ENCODE results near the gene CMTM2.
"Not testable (repeated sequence)": the region's sequence is repeated elsewhere in the genome, so short reads cannot be mapped to it uniquely, and the experiment has no call there.

The CMTM2 gene

DNA sequence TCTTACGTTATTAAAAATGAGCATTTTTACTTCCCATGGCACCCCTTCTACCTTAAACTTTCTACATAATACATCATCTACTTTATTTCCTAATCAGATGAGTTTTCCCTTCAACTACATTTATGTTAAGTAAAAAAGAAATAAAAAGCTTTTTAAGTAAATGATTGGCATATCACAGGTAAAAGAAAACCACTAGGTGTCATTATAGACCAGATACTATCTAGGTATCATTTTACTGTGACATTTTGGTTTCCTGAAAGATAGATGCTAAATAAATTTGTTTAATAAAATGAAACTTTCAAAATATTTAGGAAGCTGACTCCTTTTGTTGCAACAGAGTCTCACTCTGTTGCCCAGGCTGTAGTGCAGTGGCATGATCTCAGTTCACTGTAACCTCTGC, 16.9 kb upstream of the CMTM2 start:
- Histone ChIP-seq H3K4me3 (ENCODE audit: low read length) (no peak overlapping the region), H3K9me3 (ENCODE audit: low read length) (peaks cover 4% of the 10 kb centered on the region), H3K36me3 (ENCODE audit: insufficient read depth, low read length) (peaks cover 20% of the 10 kb centered on the region), H3K4me1 (ENCODE audit: insufficient read depth, low read length) (no peaks in the 10 kb centered on the region), H3K27me3 (ENCODE audit: insufficient read depth, low read length) (no peaks in the 10 kb centered on the region), H2AFZ (ENCODE audit: low read depth, low read length) (no peak overlapping the region)

GRCh38 chr16:66562986-66563385, 16.3 kb upstream of the CMTM2 start:
- no peak overlapping the region for H2AFZ ChIP-seq (ENCODE audit: low read depth, low read length)
- H3K36me3 ChIP-seq (ENCODE audit: insufficient read depth, low read length) = peaks cover 20% of the 10 kb centered on the region
- H3K4me1 ChIP-seq (ENCODE audit: insufficient read depth, low read length) = no peaks in the 10 kb centered on the region
- no peak overlapping the region for H3K4me3 ChIP-seq (ENCODE audit: low read length)
- no peaks in the 10 kb centered on the region for H3K27me3 ChIP-seq (ENCODE audit: insufficient read depth, low read length)
- H3K9me3 ChIP-seq (ENCODE audit: low read length) = peaks cover 4% of the 10 kb centered on the region

GRCh38 chr16:66563574-66564334, 15.5 kb upstream of the CMTM2 start:
- no peak overlapping the region for H2AFZ ChIP-seq (ENCODE audit: low read depth, low read length)
- no peaks in the 10 kb centered on the region for H3K27me3 ChIP-seq (ENCODE audit: insufficient read depth, low read length)

DNA sequence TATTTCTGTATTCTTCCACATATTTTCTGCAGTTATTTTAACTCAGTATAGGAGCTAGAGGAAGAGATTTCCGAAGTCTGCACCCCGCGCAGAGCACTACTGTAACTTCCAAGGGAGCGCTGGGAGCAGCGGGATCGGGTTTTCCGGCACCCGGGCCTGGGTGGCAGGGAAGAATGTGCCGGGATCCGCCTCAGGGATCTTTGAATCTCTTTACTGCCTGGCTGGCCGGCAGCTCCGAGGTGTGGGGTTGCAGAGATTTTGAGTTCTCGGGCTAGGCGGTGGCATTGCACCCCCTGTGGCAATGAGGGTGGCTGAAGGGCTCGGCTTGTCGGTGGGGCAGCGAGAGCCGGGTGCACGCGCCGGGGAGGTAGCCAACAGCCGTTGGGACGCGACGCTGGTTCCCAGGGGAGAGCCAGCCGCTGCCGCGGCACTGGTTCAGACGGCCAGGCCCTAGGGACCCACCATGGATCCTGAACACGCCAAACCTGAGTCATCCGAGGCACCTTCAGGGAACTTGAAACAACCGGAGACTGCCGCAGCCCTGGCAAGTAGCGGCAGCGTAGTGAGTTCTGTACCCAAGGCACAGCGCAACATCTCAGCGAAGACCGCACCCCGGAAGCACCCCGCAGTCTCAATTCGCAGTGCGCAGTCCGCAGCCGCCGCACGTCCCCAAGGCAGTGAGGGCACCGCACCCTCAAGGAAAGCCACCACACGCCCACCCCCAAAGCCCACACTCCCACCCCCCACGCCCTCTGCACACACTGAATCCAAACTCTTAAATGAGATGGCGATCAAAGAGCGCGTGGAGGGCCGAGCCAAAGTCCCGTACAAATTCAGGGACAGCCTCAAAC, 13.0 kb upstream of the CMTM2 start, which contains the start of gene CMTM1:
Gene CMTM1, plus strand, starts transcription at position 389 of the 851 bp plus-strand sequence. Its CDS starts 75 bp downstream, at position 464.
- Histone ChIP-seq H2AFZ (ENCODE audit: low read depth, low read length) (no peak within 1 kb of the TSS), H3K36me3 (ENCODE audit: insufficient read depth, low read length) (peaks cover 15% of the 10 kb centered on the region)

More at GRCh38 chr16:66563574-66564334, 15.5 kb upstream of the CMTM2 start:
- H3K36me3 ChIP-seq (ENCODE audit: insufficient read depth, low read length) = peaks cover 17% of the 10 kb centered on the region
- no peak overlapping the region for H3K4me3 ChIP-seq (ENCODE audit: low read length)
- H3K9me3 ChIP-seq (ENCODE audit: low read length) = peaks cover 4% of the 10 kb centered on the region
- H3K4me1 ChIP-seq (ENCODE audit: insufficient read depth, low read length) = no peaks in the 10 kb centered on the region

DNA sequence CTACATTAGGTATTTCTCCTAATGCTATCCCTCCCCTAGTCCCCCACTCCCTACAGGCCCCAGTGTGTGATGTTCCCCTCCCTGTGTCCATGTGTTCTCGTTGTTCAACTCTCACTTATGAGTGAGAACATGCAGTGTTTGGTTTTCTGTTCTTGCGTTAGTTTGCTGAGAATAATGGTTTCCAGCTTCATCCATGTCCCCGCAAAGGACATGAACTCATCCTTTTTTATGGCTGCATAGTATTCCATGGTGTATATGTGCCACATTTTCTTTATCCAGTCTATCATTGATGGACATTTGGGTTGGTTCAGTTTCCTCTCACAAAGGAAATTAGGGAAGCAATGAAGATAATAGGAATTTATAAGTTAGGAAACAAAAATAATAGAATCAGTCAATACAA, 12.0 kb upstream of the CMTM2 start:
- H3K9me3 ChIP-seq (ENCODE audit: low read length); H3K27me3 ChIP-seq (ENCODE audit: insufficient read depth, low read length); H3K4me1 ChIP-seq (ENCODE audit: insufficient read depth, low read length): not testable (repeated sequence)

More for the DNA sequence above, 13.0 kb upstream of the CMTM2 start, which contains the start of gene CMTM1:
- peaks cover 4% of the 10 kb centered on the region for H3K9me3 ChIP-seq (ENCODE audit: low read length)
- no peaks in the 10 kb centered on the region for H3K27me3 ChIP-seq (ENCODE audit: insufficient read depth, low read length)
- no peaks in the 10 kb centered on the region for H3K4me1 ChIP-seq (ENCODE audit: insufficient read depth, low read length)
- no peak within 1 kb of the TSS for H3K4me3 ChIP-seq (ENCODE audit: low read length)

GRCh38 chr16:66568355-66568754, 10.9 kb upstream of the CMTM2 start:
- Histone ChIP-seq H3K36me3 (ENCODE audit: insufficient read depth, low read length) (peaks cover 14% of the 10 kb centered on the region), H3K4me1 (ENCODE audit: insufficient read depth, low read length) (no peaks in the 10 kb centered on the region), H3K4me3 (ENCODE audit: low read length) (no peak overlapping the region), H2AFZ (ENCODE audit: low read depth, low read length) (no peak overlapping the region), H3K9me3 (ENCODE audit: low read length) (peaks cover 4% of the 10 kb centered on the region), H3K27me3 (ENCODE audit: insufficient read depth, low read length) (no peaks in the 10 kb centered on the region)

More for the DNA sequence above, 12.0 kb upstream of the CMTM2 start:
- H3K36me3 ChIP-seq (ENCODE audit: insufficient read depth, low read length) = peaks cover 15% of the 10 kb centered on the region
- not testable (repeated sequence) for H2AFZ ChIP-seq (ENCODE audit: low read depth, low read length); H3K4me3 ChIP-seq (ENCODE audit: low read length)

- Histone ChIP-seq H3K27me3 (ENCODE audit: insufficient read depth, low read length) (no peaks in the 10 kb centered on the region), H3K36me3 (ENCODE audit: insufficient read depth, low read length) (peaks cover 12% of the 10 kb centered on the region), H2AFZ (ENCODE audit: low read depth, low read length) (no peak overlapping the region), H3K9me3 (ENCODE audit: low read length) (peaks cover 4% of the 10 kb centered on the region), H3K4me3 (ENCODE audit: low read length) (no peak overlapping the region), H3K4me1 (ENCODE audit: insufficient read depth, low read length) (no peaks in the 10 kb centered on the region)
These were observed 10.1 kb upstream of the CMTM2 start for GRCh38 chr16:66569131-66569530.

- no peaks in the 10 kb centered on the region for H3K4me1 ChIP-seq (ENCODE audit: insufficient read depth, low read length)
- no peaks in the 10 kb centered on the region for H3K27me3 ChIP-seq (ENCODE audit: insufficient read depth, low read length)
- H2AFZ ChIP-seq (ENCODE audit: low read depth, low read length) = no peak overlapping the region
- H3K9me3 ChIP-seq (ENCODE audit: low read length) = peaks cover 4% of the 10 kb centered on the region
- H3K4me3 ChIP-seq (ENCODE audit: low read length) = no peak overlapping the region
- peaks cover 9% of the 10 kb centered on the region for H3K36me3 ChIP-seq (ENCODE audit: insufficient read depth, low read length)
These were observed 9.3 kb upstream of the CMTM2 start for GRCh38 chr16:66569827-66570405.

DNA sequence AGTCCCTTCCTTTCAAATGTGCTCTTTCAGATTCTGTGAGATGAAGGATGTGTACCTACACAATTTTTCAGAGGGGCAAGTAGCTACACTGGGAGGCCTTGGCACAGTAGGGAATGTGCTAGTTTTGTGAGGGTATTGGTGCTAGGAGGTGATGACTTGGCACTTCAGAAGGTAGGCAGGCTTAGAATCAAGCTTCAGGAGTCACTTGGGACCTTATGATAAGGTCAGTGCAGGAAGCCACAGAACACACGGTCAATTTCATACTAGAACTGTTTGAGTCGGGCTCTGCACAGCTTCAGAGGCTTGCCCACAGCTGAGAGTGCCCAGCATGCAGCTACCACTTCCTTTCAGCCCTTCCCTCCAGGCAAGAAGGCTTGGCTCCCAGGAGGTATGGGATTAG, 6.9 kb upstream of the CMTM2 start:
- no peaks in the 10 kb centered on the region for H3K9me3 ChIP-seq (ENCODE audit: low read length)
- H3K27me3 ChIP-seq (ENCODE audit: insufficient read depth, low read length) = no peaks in the 10 kb centered on the region
- no peak overlapping the region for H3K4me3 ChIP-seq (ENCODE audit: low read length)
- no peaks in the 10 kb centered on the region for H3K4me1 ChIP-seq (ENCODE audit: insufficient read depth, low read length)
- H3K36me3 ChIP-seq (ENCODE audit: insufficient read depth, low read length) = no peaks in the 10 kb centered on the region
- no peak overlapping the region for H2AFZ ChIP-seq (ENCODE audit: low read depth, low read length)

DNA sequence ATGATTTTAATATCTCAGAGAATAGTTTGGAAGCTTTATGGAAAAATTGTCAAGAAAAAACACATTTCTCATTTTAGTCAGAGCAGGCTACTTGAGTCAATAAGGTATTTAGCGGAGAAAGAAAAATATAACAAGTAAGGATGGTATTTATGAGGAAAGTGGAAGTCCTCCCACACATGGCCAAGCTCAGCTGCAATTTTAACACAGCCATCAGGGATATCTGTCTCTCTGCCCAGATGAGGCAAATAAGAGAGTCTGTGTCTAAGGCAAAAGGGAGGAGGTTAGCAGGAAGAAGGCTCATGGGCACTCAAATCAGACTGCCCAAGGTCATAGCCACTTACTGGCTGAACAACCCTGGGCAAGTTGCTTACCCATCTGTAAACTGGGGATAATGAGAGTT, 5.2 kb upstream of the CMTM2 start:
- H3K36me3 ChIP-seq (ENCODE audit: insufficient read depth, low read length) = no peaks in the 10 kb centered on the region

DNA sequence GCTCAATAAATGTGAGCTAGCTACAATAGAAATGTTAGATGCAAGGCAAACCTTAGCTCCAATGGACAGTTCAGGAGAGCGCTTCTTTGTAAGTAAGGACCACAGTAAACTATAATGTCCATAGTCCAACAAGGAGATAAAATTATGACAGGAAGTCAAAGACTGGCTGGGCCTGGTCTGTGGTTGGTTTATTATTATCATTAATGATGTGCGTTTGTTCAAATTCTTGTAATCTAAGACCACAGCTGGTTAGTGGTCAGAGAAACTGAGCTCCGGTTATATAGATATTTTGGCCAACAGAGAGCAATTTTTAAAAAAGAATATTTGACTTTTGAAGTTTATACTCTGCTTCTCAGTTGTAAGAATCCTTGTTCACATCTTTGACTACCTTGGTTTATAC, 4.7 kb upstream of the CMTM2 start:
- no peaks in the 10 kb centered on the region for H3K36me3 ChIP-seq (ENCODE audit: insufficient read depth, low read length)
- no peaks in the 10 kb centered on the region for H3K9me3 ChIP-seq (ENCODE audit: low read length)
- H3K27me3 ChIP-seq (ENCODE audit: insufficient read depth, low read length) = no peaks in the 10 kb centered on the region
- H2AFZ ChIP-seq (ENCODE audit: low read depth, low read length) = no peak overlapping the region
- no peak overlapping the region for H3K4me3 ChIP-seq (ENCODE audit: low read length)
- no peaks in the 10 kb centered on the region for H3K4me1 ChIP-seq (ENCODE audit: insufficient read depth, low read length)

More for the DNA sequence above, 5.2 kb upstream of the CMTM2 start:
- Histone ChIP-seq H3K4me1 (ENCODE audit: insufficient read depth, low read length) (no peaks in the 10 kb centered on the region), H2AFZ (ENCODE audit: low read depth, low read length) (no peak overlapping the region), H3K27me3 (ENCODE audit: insufficient read depth, low read length) (no peaks in the 10 kb centered on the region), H3K4me3 (ENCODE audit: low read length) (no peak overlapping the region), H3K9me3 (ENCODE audit: low read length) (no peaks in the 10 kb centered on the region)

- Histone ChIP-seq H3K4me3 (ENCODE audit: low read length) (no peak overlapping the region), H3K4me1 (ENCODE audit: insufficient read depth, low read length) (no peaks in the 10 kb centered on the region), H3K36me3 (ENCODE audit: insufficient read depth, low read length) (no peaks in the 10 kb centered on the region), H2AFZ (ENCODE audit: low read depth, low read length) (no peak overlapping the region), H3K9me3 (ENCODE audit: low read length) (no peaks in the 10 kb centered on the region), H3K27me3 (ENCODE audit: insufficient read depth, low read length) (no peaks in the 10 kb centered on the region)
These were observed 4.2 kb upstream of the CMTM2 start for GRCh38 chr16:66575060-66575459.

DNA sequence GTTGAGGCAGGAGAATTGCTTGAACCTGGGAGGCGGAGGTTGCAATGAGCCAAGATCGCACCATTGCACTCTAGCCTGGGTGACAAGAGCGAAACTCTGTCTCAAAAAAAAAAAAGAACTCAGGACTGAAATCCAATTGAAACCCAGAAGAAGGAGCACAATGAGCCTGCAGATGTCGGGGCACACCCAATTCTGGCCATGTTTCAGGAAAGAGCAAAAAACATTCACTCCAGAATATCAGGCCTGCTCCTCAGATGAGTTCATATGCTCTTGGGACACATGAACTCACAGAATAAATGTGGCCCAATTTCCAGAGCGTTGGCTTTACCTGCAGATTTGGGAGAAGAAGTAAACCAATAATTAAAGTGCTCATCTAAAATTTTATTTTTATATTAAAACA, 3.0 kb upstream of the CMTM2 start:
- Histone ChIP-seq H2AFZ (ENCODE audit: low read depth, low read length) (no peak overlapping the region), H3K4me1 (ENCODE audit: insufficient read depth, low read length) (peaks cover 4% of the 10 kb centered on the region), H3K4me3 (ENCODE audit: low read length) (no peak overlapping the region), H3K9me3 (ENCODE audit: low read length) (no peaks in the 10 kb centered on the region), H3K36me3 (ENCODE audit: insufficient read depth, low read length) (no peaks in the 10 kb centered on the region), H3K27me3 (ENCODE audit: insufficient read depth, low read length) (no peaks in the 10 kb centered on the region)

All from neuron (in vitro differentiated cells).